Measurements from ENCODE around the gene KCNJ10. TPM values are rescaled to one million over a fixed set of nuclear protein-coding genes. Genes with fewer than 3 reads are reported as not detected.

The KCNJ10 gene
- total RNA-seq, 3 donors from 2014 or later = 0.23 to 0.73 (median 0.27) TPM

DNA sequence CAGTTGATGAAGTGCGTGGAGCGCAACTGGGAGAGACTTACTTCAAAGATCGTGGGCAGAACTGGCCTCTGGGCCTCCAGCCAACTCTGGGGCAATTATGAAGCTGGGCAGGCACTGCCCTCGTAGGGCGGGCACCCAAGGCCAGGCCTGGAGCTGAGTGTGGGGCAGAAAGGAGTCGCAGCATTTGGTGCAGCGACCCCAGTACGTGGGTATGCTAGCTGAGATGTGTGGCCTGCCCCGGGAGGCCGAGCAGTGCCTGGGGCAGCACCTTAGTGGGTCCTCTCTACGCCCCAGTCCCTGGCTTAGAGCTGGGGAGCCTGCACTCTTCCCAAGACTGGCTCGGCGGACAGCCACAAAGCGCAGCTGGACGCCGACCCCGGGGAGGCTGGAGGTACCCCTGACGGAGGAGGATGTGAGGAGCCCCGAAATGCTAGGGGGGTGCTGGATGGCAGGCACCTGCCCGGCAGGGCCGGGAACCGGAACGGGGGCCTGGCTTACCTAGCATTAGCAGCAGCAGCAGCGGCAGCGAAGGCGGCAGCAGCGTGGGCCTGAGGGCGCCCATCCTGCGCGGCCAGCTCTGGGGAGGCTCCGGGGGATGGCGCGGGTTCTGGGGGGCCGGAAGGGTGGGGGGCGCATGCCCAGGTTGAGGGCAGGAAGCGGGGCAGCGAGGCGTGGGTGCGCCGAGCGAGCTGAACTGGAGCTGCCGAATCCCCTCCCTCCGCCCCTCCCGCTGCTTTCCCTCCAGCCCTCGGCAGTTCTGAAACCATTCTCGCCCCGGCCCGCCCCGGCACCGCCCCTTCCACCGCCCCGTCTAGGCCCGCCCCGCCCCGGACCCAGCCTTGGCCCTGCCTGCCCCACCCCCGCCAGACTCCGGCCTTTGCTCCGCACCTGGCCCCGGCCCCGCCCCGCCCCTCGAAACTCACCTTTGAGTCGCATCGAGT is 28.2 kb upstream of the KCNJ10 start, which contains the start of gene IGSF8:
Gene IGSF8, minus strand, starts transcription at position 709 of the 941 bp plus-strand sequence. Its CDS starts 147 bp downstream, at position 562.
- Histone ChIP-seq H3K4me3 (peak within 1 kb of the TSS; percentile 65), H3K36me3 (ENCODE audit: low read depth) (no peaks in the 10 kb centered on the region), H3K9me3 (no peaks in the 10 kb centered on the region), H3K4me1 (ENCODE audit: low read depth) (peaks cover 56% of the 10 kb centered on the region)
- intact Hi-C loops (cut with DNase I, micrococcal nuclease) = no loop called here
- TF ChIP-seq, protein P1, sequence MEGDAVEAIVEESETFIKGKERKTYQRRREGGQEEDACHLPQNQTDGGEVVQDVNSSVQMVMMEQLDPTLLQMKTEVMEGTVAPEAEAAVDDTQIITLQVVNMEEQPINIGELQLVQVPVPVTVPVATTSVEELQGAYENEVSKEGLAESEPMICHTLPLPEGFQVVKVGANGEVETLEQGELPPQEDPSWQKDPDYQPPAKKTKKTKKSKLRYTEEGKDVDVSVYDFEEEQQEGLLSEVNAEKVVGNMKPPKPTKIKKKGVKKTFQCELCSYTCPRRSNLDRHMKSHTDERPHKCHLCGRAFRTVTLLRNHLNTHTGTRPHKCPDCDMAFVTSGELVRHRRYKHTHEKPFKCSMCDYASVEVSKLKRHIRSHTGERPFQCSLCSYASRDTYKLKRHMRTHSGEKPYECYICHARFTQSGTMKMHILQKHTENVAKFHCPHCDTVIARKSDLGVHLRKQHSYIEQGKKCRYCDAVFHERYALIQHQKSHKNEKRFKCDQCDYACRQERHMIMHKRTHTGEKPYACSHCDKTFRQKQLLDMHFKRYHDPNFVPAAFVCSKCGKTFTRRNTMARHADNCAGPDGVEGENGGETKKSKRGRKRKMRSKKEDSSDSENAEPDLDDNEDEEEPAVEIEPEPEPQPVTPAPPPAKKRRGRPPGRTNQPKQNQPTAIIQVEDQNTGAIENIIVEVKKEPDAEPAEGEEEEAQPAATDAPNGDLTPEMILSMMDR (IDR thresholded peaks at IDR 0.05) = no peak
- ATAC-seq (peak; percentile 85), DNase-seq (peak; percentile 96 to 97 (median 97))

DNA sequence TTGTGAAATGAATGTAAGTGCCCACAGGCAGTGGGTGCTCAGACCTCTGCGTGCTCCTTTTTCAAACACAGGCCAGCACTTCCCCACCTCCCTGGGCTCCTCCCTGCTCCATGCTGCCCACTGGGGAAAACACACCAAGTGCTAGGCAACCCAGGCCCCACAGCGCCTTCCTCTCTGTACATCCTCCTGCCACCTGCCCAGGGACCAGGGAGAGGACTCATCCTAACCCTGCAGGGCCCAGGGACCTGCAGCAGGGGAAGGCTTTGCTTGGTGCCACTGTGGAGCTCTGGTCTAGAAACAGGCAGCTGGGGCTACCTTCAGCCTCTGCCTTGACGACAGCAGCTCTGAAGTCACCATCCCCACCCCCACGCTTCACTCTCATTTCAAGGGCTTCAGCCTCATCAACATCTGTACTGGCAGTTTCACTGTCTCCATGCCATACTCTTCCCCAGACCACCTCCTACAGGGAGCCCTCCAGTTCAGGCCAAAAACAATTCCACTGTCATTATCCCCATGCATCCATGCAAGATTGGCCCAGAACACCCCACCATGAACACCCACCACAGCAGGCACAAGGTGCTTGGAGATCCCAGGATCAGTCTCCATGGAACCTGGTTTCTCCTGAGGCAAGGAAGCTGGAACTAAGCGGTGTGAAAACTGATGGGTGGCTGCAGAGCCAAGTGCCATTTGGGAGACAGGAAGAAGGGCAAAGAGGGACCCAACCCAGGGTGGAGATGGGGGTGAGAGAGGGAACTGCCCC is 27.4 kb upstream of the KCNJ10 start:
- Histone ChIP-seq H3K4me1 (ENCODE audit: low read depth) (peaks cover 56% of the 10 kb centered on the region), H3K36me3 (ENCODE audit: low read depth) (no peaks in the 10 kb centered on the region), H3K9me3 (no peaks in the 10 kb centered on the region), H3K4me3 (no peak overlapping the region)
- intact Hi-C loops (cut with DNase I, micrococcal nuclease) = no loop called here
- TF ChIP-seq, protein P1 (IDR thresholded peaks at IDR 0.05) = no peak
- ATAC-seq (no peak), DNase-seq (peak in 1 of 3 donors; percentile 37)

DNA sequence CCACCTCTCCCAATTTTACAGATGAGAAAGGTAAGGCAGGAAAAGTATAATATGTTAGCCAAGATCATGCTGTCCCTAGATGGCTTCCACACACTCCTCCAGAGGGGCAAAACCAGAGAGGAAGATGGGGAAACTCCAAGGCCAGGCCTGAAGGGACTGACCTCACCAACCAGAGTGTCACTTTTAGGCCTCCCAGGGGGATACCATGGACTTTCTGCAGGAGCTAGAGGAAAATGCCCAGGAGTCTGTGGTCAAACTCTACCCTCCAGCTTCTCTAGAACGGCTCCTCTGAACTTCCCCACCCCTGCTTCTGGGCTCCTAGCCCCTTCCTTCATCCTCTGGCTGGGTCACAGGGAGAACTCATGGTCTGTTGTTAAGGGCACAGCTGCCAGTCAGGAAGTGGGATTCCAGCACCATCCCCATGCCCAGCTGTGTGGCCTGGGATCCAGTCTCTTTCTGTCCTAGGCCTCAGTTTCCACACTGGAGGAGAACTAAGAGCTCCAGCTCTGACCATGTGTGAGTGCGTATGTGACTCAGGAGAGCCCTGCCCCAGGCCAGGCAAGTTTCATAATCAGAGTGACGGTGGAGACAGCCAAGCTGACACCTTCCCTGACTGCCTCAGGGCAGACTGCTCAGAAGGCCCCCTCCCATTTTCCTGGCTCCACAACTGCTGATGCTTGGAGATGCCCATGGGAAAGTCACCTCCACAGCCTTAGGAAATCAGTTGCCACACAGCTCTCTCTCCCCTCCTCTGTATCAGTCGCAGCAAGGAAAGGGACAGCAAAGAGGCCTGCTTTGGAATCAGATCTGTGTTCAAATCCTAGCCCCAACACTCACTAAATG is 26.5 kb upstream of the KCNJ10 start:
- TF ChIP-seq, protein P1 (IDR thresholded peaks at IDR 0.05) = no peak
- intact Hi-C loops (cut with DNase I, micrococcal nuclease) = no loop called here
- no peak for ATAC-seq
- Histone ChIP-seq H3K4me3 (no peak overlapping the region), H3K4me1 (ENCODE audit: low read depth) (peaks cover 54% of the 10 kb centered on the region), H3K9me3 (no peaks in the 10 kb centered on the region), H3K36me3 (ENCODE audit: low read depth) (no peaks in the 10 kb centered on the region)
- DNase-seq = no peak

DNA sequence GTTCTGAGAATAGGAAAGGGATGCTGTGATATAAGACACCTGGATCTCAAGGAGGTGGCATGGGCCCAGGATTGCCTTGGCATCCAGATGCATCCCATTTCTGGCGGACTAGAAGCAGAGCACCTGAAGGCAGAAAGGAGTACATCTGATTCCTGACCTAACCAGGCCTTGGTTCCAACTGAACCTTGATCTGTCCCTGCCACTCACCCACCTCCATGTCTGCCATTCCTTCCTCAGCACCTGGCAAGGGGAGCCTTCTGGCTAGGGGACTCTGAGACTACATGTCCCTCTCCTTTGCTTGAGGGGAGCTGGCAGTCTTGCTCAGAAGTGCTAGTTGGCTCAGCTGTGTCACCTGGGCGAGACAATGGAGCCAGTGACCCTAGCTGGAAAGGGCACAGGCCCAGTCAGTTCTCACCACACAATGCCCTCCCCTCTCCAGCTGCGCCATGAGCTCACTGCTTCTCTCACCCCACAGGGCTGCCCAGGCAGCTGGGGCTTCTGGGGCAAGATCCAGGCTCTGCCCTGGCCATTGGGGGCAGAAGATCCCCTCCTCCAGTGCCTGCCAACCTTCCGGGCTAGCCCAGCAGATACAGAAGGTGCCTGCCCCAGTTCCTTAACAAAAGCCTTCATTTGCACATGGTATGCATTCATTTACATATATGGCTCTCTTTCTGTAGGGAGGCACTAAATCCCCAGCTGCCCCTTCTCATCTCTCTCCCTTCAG is 25.6 kb upstream of the KCNJ10 start:
- intact Hi-C loops (cut with DNase I, micrococcal nuclease) = no loop called here
- DNase-seq (peak in 1 of 3 donors; percentile 35), ATAC-seq (no peak)
- H3K4me1 ChIP-seq (ENCODE audit: low read depth) = peaks cover 49% of the 10 kb centered on the region
- TF ChIP-seq, protein P1 (IDR thresholded peaks at IDR 0.05) = no peak
- no peaks in the 10 kb centered on the region for H3K36me3 ChIP-seq (ENCODE audit: low read depth)
- H3K4me3 ChIP-seq = no peak overlapping the region
- H3K9me3 ChIP-seq = no peaks in the 10 kb centered on the region
